Lower lobe of right lung (tissue), 2 donors: ENCODE data around the gene CYB5B. TPM values are rescaled to one million over a fixed set of nuclear protein-coding genes. Genes with fewer than 3 reads are reported as not detected.
"Not testable (repeated sequence)": the region's sequence is repeated elsewhere in the genome, so short reads cannot be mapped to it uniquely, and the experiment has no call there.

ENCODE experiments used
- ATAC-seq, 2 donors: fragments of 200-7000 bp; cut with Tn5 transposase; one replicate each; pipeline ENCODE4 v1.9.1; 2020 to 2022; ENCODE audit warnings: mild to moderate bottlenecking in 2 of 2, moderate library complexity in 2 of 2
- DNase-seq: peaks from one replicate; pipeline ENCODE4 v3.0.0-alpha.2; 2020
- H3K27ac ChIP-seq: fragments of 200-600 bp; one replicate; pipeline ENCODE4 v1.8.0; 2022
- H3K27me3 ChIP-seq: fragments of 200-600 bp; one replicate; pipeline ENCODE4 v1.8.0; 2022; ENCODE audit warnings: low read depth
- H3K36me3 ChIP-seq: fragments of 200-600 bp; one replicate; pipeline ENCODE4 v1.8.0; 2022; ENCODE audit warnings: mild to moderate bottlenecking
- H3K4me1 ChIP-seq: fragments of 200-600 bp; one replicate; pipeline ENCODE4 v1.8.0; 2022
- H3K4me3 ChIP-seq: fragments of 200-600 bp; one replicate; pipeline ENCODE4 v1.8.0; 2022; ENCODE audit warnings: mild to moderate bottlenecking
- H3K9me3 ChIP-seq: fragments of 200-600 bp; one replicate; pipeline ENCODE4 v1.8.0; 2022
- CTCF ChIP-seq: fragments of 200-600 bp; IDR thresholded peaks from one replicate; pipeline ENCODE4 v1.8.0; 2022; ENCODE audit warnings: antibody characterized with exemption, mild to moderate bottlenecking
- intact Hi-C: fragments of 100-400 bp; cut with DNase I; formaldehyde crosslinking; loops from one replicate; pipeline ENCODE4 v1.11.0; 2022
- total RNA-seq: library from RNA; stranded (reverse); fragmentation: NEBNext Ultra II Directional; extraction: Animal tissue kit (Norgen Biotek cat#: 25700); gene quantifications from one replicate; pipeline ENCODE4 v1.2.1, GENCODE V29; 2021
- donor health status: DM: no; HTN: yes; CAD: no; lungs with severe emphysema.

CYB5B gene
- total RNA-seq, 1 donor from 2014 or later: 78.2 TPM

GRCh38 chr16:69434066-69434465 lies 9.6 kb downstream of the CYB5B start:
- intact Hi-C loops: no loop called here
- no peak for ATAC-seq

DNA sequence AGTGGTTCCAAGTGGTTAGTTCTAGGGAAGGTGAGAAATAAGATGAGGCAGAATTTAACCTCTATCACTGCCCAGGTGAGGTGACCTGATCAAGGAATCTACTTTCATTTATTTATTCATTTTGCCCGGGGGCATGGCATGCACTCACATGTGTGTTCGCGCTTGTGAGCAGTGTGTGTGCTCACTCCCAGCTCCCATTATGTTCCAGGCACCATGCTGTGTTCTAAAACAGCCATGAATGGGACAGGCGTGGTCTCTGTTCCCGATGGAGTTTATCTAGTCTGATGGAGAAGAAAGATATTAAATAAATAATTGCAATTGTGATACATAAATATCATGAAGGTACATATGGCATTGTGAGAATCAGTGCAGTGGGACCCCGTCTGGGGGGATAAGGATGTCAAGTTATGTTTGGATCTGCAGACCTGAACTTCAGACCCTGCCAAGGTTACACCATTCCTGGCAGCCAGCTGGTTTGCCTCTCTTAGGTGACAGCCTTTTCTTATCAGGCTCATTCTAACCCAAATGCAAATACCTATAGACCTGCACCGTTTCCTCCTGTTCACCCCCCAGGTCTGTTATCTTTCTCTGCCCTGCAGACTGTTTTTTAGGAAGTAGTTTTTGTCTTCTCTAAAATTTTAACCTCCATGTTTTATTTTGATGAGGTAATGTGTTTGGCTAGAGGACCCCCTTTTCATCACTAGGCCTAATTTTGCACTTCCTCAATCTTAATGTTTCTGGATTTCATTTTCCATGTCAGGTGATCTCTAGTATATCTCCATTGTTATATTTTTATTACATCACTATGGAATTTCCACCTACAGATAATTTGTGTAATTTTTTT lies 11.8 kb downstream of the CYB5B start:
- DNase-seq (no peak), ATAC-seq (no peak)
- H3K27me3 ChIP-seq: no peaks in the 10 kb centered on the region
- no peak for TF ChIP-seq CTCF
- peaks cover 17% of the 10 kb centered on the region for H3K4me1 ChIP-seq
- no peaks in the 10 kb centered on the region for H3K9me3 ChIP-seq
- H3K36me3 ChIP-seq: peaks cover 43% of the 10 kb centered on the region
- intact Hi-C loops: no loop called here
- H3K4me3 ChIP-seq: no peak overlapping the region
- H3K27ac ChIP-seq: no peak overlapping the region

More at GRCh38 chr16:69434066-69434465, 9.6 kb downstream of the CYB5B start:
- H3K4me1 ChIP-seq: peaks cover 17% of the 10 kb centered on the region
- H3K27me3 ChIP-seq: no peaks in the 10 kb centered on the region
- peaks cover 54% of the 10 kb centered on the region for H3K36me3 ChIP-seq
- no peak overlapping the region for H3K4me3 ChIP-seq
- no peak for DNase-seq
- no peak overlapping the region for H3K27ac ChIP-seq
- no peak for TF ChIP-seq CTCF
- no peaks in the 10 kb centered on the region for H3K9me3 ChIP-seq

DNA sequence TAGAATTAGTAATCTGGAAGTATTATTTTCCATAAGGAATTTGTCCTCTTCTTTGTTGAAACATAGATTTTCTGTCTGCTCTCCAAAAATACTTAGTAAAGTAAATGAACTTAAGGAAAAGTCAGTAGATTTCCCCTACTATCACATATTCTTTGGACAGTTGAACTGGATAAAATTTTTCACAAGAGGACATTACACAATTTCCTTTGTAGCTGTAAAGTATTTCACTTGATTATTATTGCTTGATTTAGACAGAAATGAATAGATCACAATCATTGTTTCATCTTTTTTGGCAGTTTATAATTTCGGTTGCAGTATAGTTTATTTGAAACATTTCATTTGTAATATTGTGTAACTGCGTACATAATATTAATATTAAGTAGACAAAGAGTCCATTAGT lies 12.5 kb downstream of the CYB5B start:
- H3K4me3 ChIP-seq: no peak overlapping the region
- H3K9me3 ChIP-seq: no peaks in the 10 kb centered on the region
- intact Hi-C loops: no loop called here
- no peaks in the 10 kb centered on the region for H3K27me3 ChIP-seq
- H3K36me3 ChIP-seq: peaks cover 36% of the 10 kb centered on the region
- ATAC-seq (no peak), DNase-seq (no peak)
- H3K27ac ChIP-seq: no peak overlapping the region
- no peak for TF ChIP-seq CTCF
- peaks cover 19% of the 10 kb centered on the region for H3K4me1 ChIP-seq

DNA sequence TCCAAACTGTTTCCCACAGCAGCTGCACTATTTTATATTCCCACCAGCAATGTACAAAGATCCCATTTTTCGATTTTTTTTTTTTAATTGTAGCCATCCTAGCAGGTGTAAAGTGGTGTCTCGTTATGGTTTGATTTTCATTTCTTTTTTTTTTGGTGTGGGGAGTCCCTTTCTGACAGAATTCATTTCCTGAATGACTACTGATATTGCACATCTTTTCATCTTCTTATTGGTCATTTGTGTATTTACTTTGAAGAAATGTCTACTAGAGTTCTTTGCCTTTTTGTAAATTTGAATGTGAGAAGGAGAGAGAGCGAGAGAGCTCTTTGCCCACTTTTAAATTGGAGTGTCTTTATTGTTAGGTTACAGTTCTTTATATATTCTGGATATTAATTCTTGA lies 14.0 kb downstream of the CYB5B start:
- H3K4me3 ChIP-seq: no peak overlapping the region
- H3K27me3 ChIP-seq: no peaks in the 10 kb centered on the region
- no peak overlapping the region for H3K27ac ChIP-seq
- H3K4me1 ChIP-seq: peaks cover 29% of the 10 kb centered on the region
- H3K9me3 ChIP-seq: no peaks in the 10 kb centered on the region
- H3K36me3 ChIP-seq: peaks cover 20% of the 10 kb centered on the region
- intact Hi-C loops: no loop called here
- DNase-seq: no peak
- ATAC-seq: no peak
- TF ChIP-seq CTCF: no peak

DNA sequence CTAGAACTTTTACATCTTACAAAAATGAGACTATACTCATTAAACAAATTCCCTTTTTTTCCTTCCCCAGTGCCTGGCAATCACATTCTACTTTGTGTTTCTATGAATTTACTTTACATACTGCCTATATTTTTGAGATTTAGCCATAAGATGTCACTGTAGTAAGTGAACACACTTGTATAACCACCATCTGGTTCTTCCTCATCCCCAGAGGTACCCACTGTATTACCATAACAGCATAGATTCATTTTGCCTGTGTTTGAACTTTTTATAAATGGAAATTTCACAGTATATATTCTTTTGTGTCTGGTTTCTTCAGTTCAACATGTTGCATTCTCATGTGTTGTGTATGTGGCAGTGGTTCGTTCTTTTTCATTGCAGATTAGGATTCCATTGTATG lies 15.8 kb downstream of the CYB5B start:
- peaks cover 47% of the 10 kb centered on the region for H3K4me1 ChIP-seq
- peaks cover 15% of the 10 kb centered on the region for H3K36me3 ChIP-seq
- no peaks in the 10 kb centered on the region for H3K27me3 ChIP-seq
- TF ChIP-seq CTCF: no peak
- intact Hi-C loops: no loop called here
- H3K4me3 ChIP-seq: no peak overlapping the region
- no peak for ATAC-seq
- H3K9me3 ChIP-seq: no peaks in the 10 kb centered on the region
- no peak overlapping the region for H3K27ac ChIP-seq
- no peak for DNase-seq

DNA sequence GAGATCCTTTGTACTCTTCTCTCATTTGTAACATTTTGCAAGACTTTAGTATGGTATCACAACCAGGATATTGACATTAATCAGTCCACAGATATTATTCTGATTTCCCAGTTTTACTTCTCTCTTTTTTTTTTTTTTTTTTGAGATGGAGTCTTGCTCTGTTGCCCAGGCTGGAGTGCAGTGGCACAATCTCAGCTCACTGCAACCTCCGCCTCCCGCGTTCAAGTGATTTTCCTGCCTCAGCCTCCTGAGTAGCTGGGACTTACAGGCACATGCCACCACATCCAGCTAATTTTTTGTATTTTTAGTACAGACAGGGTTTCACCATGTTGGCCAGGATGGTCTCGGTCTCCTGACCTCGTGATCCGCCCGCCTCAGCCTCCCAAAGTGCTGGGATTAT lies 16.6 kb downstream of the CYB5B start:
- intact Hi-C loops, DNase-seq, H3K36me3 ChIP-seq, ATAC-seq, H3K27ac ChIP-seq, H3K4me3 ChIP-seq, H3K27me3 ChIP-seq, H3K9me3 ChIP-seq: not testable (repeated sequence)
- peaks cover 51% of the 10 kb centered on the region for H3K4me1 ChIP-seq
